HepG2 (cell line): ENCODE measurements around the gene CFAP97D1. TPM values are rescaled to one million over a fixed set of nuclear protein-coding genes. Genes with fewer than 3 reads are reported as not detected.

Experiments used
- ATAC-seq: fragments of 200-7000 bp; cut with Tn5 transposase; 3 replicates; pipeline ENCODE4 v1.9.1; 2020; ENCODE audit warnings: mild to moderate bottlenecking, moderate library complexity
- BruUV-seq: library from RNA; stranded (reverse); fragments of 400-500 nt; replicated peaks from 2 replicates; lab custom pipeline; 2021; lab: Mats Ljungman, UMichigan
- CTCF ChIA-PET: fragments of 300-600 bp; formaldehyde crosslinking; extraction: SDS; loops from one replicate; lab custom pipeline; 2021; ENCODE audit warnings: low total read pairs, inconsistent platforms, low intra/inter-chr PET ratio; lab: Yijun Ruan, JAX
- POLR2A ChIA-PET: fragments of 350-600 bp; sonication (Branson Sonifier 250); formaldehyde crosslinking; loops from one replicate; lab custom pipeline; 2020; ENCODE audit warnings: antibody characterized with exemption, inconsistent platforms; lab: Yijun Ruan, JAX
- DNase-seq: peaks from one replicate; pipeline ENCODE4 v3.0.0-alpha.2; 2015; ENCODE audit warnings: low spot score
- FAIRE-seq: peaks from 3 replicates; lab custom pipeline; 2011; peaks lifted over from hg19 to GRCh38; lab: Jason Lieb, UNC
- H2AFZ ChIP-seq: one replicate; pipeline ENCODE4 v1.6.1; 2011; ENCODE audit warnings: low read length, inconsistent platforms
- H3K27ac ChIP-seq: fragments of 300-600 bp; 3 replicates; pipeline ENCODE4 v1.8.0; 2011; ENCODE audit warnings: mixed run types, mild to moderate bottlenecking, mixed read lengths, low read length, inconsistent platforms; ENCODE audit not compliant: insufficient read depth; ENCODE audit errors: extremely low read length
- H3K27me3 ChIP-seq, 2 experiments: fragments of 200-600 bp in 1 of 2; 2 replicates in 1 of 2; 3 replicates in 1 of 2; pipeline versions ENCODE4 v1.6.0 to v1.8.0; 2011; ENCODE audit warnings: low read length in 2 of 2, mild to moderate bottlenecking in 2 of 2, moderate library complexity in 2 of 2, inconsistent platforms in 1 of 2; ENCODE audit not compliant: insufficient read depth in 2 of 2, control insufficient read depth in 1 of 2
- H3K36me3 ChIP-seq, 2 experiments: fragments of 200-600 bp in 1 of 2; replicated peaks in 1 of 2; 2 replicates in 1 of 2; 3 replicates in 1 of 2; pipeline versions ENCODE4 v1.5.1 to v1.8.0; 2011; ENCODE audit warnings: low read length in 2 of 2, inconsistent platforms in 1 of 2; ENCODE audit not compliant: insufficient read depth in 2 of 2, control insufficient read depth in 1 of 2
- H3K4me1 ChIP-seq: 2 replicates; pipeline ENCODE4 v1.5.1; 2012; ENCODE audit warnings: low read length, inconsistent platforms; ENCODE audit not compliant: insufficient read depth
- H3K4me2 ChIP-seq: 2 replicates; pipeline ENCODE4 v1.6.0; 2011; ENCODE audit warnings: low read depth, low read length, inconsistent platforms
- H3K4me3 ChIP-seq, 3 experiments: fragments of 200-600 bp in 1 of 3; sonication (generic), shearing (Covaris generic) in 1 of 3; replicated peaks in 1 of 3; 2 replicates each; pipeline ENCODE4 v1.5.1; 2011 to 2016; ENCODE audit warnings: low read length in 3 of 3, inconsistent platforms in 2 of 3, low read depth in 2 of 3, mild to moderate bottlenecking in 2 of 3, control low read depth in 1 of 3, mixed read lengths in 1 of 3; ENCODE audit not compliant: insufficient read depth in 1 of 3
- H3K79me2 ChIP-seq: one replicate; pipeline ENCODE4 v1.6.1; 2011; ENCODE audit warnings: low read length, inconsistent platforms; ENCODE audit not compliant: insufficient read depth
- H3K9ac ChIP-seq: 2 replicates; pipeline ENCODE4 v1.6.0; 2011; ENCODE audit warnings: mild to moderate bottlenecking, low read depth, low read length, inconsistent platforms; ENCODE audit not compliant: insufficient read depth
- H3K9me3 ChIP-seq: 2 replicates; pipeline ENCODE4 v1.5.1; 2012; ENCODE audit warnings: mild to moderate bottlenecking, low read length
- H4K20me1 ChIP-seq: 2 replicates; pipeline ENCODE4 v1.6.0; 2011; ENCODE audit warnings: inconsistent platforms, mild to moderate bottlenecking, low read length, moderate library complexity; ENCODE audit not compliant: insufficient read depth
- GATA4 ChIP-seq: sonication (generic); IDR thresholded peaks from 2 replicates; pipeline ENCODE4 v1.6.1; 2016; ENCODE audit warnings: antibody characterized with exemption, low read depth, borderline replicate concordance
- PHB2 ChIP-seq: fragments of 450-650 bp; IDR thresholded peaks from 2 replicates; pipeline ENCODE4 v1.6.1; 2018; ENCODE audit not compliant: partially characterized antibody
- PLSCR1 ChIP-seq: sonication (generic); formaldehyde crosslinking; IDR thresholded peaks from 2 replicates; pipeline ENCODE4 v1.5.0; 2020; ENCODE audit warnings: missing genetic modification reagents, mild to moderate bottlenecking, borderline replicate concordance
- SOX6 ChIP-seq, 2 experiments: fragments of 450-650 bp in 1 of 2; sonication (generic) in 1 of 2; formaldehyde crosslinking in 1 of 2; IDR thresholded peaks; 2 replicates each; pipeline versions ENCODE4 v1.4.0 to v1.6.1; 2017 to 2020; ENCODE audit warnings: antibody characterized with exemption in 1 of 2, mild to moderate bottlenecking in 1 of 2, missing genetic modification reagents in 1 of 2
- ZNF350 ChIP-seq: sonication (generic); formaldehyde crosslinking; IDR thresholded peaks from 2 replicates; pipeline ENCODE4 v1.4.0; 2020; ENCODE audit warnings: mild to moderate bottlenecking, low read depth, missing genetic modification reagents, borderline replicate concordance
- ZNF460 ChIP-seq: sonication (generic); formaldehyde crosslinking; IDR thresholded peaks from 2 replicates; pipeline ENCODE4 v1.5.1; 2020; ENCODE audit warnings: missing genetic modification reagents, mild to moderate bottlenecking, borderline replicate concordance
- ZNF746 ChIP-seq: sonication (generic); formaldehyde crosslinking; IDR thresholded peaks from 2 replicates; pipeline ENCODE4 v1.8.0; 2022; ENCODE audit warnings: mild to moderate bottlenecking, missing genetic modification reagents
- WGBS: methylation state at CpG from one replicate; pipeline ENCODE4 v1.1.6; 2017; ENCODE audit warnings: low lambda C conversion rate; 5-methylcytosine and 5-hydroxymethylcytosine counted together
- in situ Hi-C: cut with HindIII; loops from 2 replicates; pipeline ENCODE4 v1.10.0; 2017; ENCODE audit warnings: low pct_unique_long_range_greater_than_20kb; ENCODE audit not compliant: extremely low pct_ligation_motif_present
- intact Hi-C: fragments of 100-400 bp; cut with micrococcal nuclease; formaldehyde crosslinking; loops from one replicate; pipeline ENCODE4 v1.10.0; 2022; ENCODE audit not compliant: unreplicated experiment
- polyA plus RNA-seq, 8 experiments: library from polyadenylated mRNA; depleted of rRNA in 3 of 8; stranded (reverse) in 7 of 8; unstranded in 1 of 8; fragments of >200 nt; fragmentation: Illumina TruSeq in 4 of 8; extraction: Trizol in 4 of 8; gene quantifications; 2 replicates each; pipeline versions ENCODE4 v1.2.1 to v1.2.3, GENCODE V29; 2011 to 2016; ENCODE audit warnings: low read depth in 4 of 8, missing spikeins in 1 of 8, mixed read lengths in 1 of 8; ENCODE audit not compliant: insufficient read depth in 1 of 8
- total RNA-seq, 5 experiments: library from RNA; depleted of rRNA; stranded (reverse); fragments of >200 nt; fragmentation: Illumina TruSeq; extraction: Trizol; gene quantifications; 2 replicates each; pipeline ENCODE4 v1.2.3, GENCODE V29; 2016; ENCODE audit warnings: low read depth in 1 of 5

The CFAP97D1 gene
- total and polyA plus RNA-seq, 2 of the 13 experiments (the other 11 are each of a cell fraction or from before 2014, with no cell fraction given), result 0.02 TPM; not detected in 1

- no TSS peak for BruUV-seq
- Histone ChIP-seq H3K79me2 (no peaks in the 10 kb centered on the region), H3K4me2 (no peak overlapping the region), H3K4me3 (no peak overlapping the region), H2AFZ (no peak overlapping the region), H3K36me3 (no peaks in the 10 kb centered on the region), H3K9me3 (no peaks in the 10 kb centered on the region), H4K20me1 (no peaks in the 10 kb centered on the region), H3K4me1 (no peaks in the 10 kb centered on the region), H3K9ac (no peak overlapping the region), H3K27ac (no peak overlapping the region), H3K27me3 (no peaks in the 10 kb centered on the region)
- DNase-seq, result no peak
- POLR2A ChIA-PET, result no interaction called here
- peak; percentile 25; the same call in 2 of the 3 replicates for ATAC-seq
- no peak for FAIRE-seq
- in situ Hi-C loops, result no loop called here
- WGBS, result 81% methylated on average over 20 of the region's 24 CpGs
- TF ChIP-seq GATA4 (no peak), ZNF460 (no peak), ZNF350 (CRISPR knock-in tag) (no peak), SOX6 (IDR thresholded peaks at IDR 0.05) (no peak), SOX6 (CRISPR knock-in tag; IDR thresholded peaks at IDR 0.05) (no peak), ZNF746 (CRISPR knock-in tag) (no peak), PHB2 (no peak), PLSCR1 (CRISPR knock-in tag) (no peak)
- CTCF ChIA-PET, result no interaction called here
- intact Hi-C loops, result no loop called here
Observed at GRCh38 chr17:43816336-43817320, 36.4 kb downstream of the CFAP97D1 start.
